HG02759 (cell line): Measurements from ENCODE around the gene JSRP1.

ENCODE experiments used
- ATAC-seq: cut with Tn5 transposase; IDR thresholded peaks from one replicate; pipeline ENCODE4 v1.9.1; 2021; ENCODE audit warnings: mild to moderate bottlenecking, moderate library complexity; ENCODE audit not compliant: unreplicated experiment

The JSRP1 gene

GRCh38 chr19:2219726-2220125 lies 36.5 kb downstream of the JSRP1 start:
- ATAC-seq = no peak

DNA sequence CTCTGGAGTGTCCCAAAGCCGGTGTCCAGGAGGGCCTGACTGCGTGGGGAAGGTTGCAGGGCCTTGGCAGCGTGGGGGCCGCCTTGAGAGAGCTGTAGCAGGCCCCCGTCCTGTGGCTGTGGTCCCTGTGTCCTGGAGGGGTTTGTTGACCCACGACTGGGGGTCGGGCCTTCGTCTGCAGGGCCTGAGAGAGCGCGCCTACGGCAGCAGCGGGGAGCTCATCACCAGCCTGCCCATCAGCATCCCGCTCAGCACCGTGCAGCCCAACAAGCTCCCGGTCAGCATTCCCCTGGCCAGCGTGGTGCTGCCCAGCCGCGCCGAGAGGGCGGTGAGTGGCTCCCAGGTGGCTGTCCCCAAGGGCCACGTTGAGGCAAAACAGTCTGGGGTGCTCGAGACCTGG lies 38.6 kb downstream of the JSRP1 start:
- ATAC-seq = no peak

GRCh38 chr19:2216361-2217225 lies 39.6 kb downstream of the JSRP1 start:
- ATAC-seq = no peak

- no peak for ATAC-seq
Observed at GRCh38 chr19:2215281-2215751, 40.9 kb downstream of the JSRP1 start.

- no peak for ATAC-seq
Observed at GRCh38 chr19:2214251-2214650, 42.0 kb downstream of the JSRP1 start.

- ATAC-seq = no peak
Observed at GRCh38 chr19:2213799-2214198, 42.4 kb downstream of the JSRP1 start.

GRCh38 chr19:2212861-2213711 lies 43.1 kb downstream of the JSRP1 start:
- ATAC-seq = no peak

DNA sequence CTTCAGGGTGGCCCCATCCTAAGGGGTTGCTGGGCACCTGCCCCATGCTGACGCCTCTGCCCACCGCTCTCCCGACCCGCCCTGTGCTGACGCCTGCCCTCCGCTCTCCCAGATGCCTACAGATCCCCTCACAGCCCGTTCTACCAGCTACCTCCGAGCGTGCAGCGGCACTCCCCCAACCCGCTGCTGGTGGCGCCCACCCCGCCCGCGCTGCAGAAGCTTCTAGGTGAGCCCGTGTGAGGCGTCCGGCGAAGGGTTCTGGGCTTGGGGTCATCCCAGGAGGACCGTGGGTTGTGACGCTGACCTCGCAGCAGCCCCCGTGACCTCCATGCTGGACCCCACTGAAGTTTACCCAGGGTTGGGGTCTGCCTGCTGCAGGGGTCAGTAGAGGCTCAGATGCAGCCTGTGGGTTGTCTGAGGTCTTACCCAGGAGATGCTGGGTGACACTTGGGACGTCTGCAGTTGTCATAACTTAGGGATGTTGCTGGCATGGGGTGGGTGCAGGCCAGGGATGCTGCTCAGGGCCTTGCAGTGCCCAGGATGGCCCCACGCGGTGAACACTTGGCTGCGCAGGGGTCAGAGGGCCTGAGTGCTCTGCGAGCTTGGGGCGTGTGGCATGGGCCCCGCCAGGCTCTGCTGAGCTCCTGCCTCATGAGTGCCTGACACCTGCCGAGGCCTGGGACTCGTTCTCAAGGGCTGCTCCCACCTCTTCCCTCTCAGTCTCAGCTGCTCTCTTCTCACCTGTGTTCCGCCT lies 45.1 kb downstream of the JSRP1 start:
- no peak for ATAC-seq

- ATAC-seq = no peak
Observed at GRCh38 chr19:2210206-2210605, 46.0 kb downstream of the JSRP1 start.

DNA sequence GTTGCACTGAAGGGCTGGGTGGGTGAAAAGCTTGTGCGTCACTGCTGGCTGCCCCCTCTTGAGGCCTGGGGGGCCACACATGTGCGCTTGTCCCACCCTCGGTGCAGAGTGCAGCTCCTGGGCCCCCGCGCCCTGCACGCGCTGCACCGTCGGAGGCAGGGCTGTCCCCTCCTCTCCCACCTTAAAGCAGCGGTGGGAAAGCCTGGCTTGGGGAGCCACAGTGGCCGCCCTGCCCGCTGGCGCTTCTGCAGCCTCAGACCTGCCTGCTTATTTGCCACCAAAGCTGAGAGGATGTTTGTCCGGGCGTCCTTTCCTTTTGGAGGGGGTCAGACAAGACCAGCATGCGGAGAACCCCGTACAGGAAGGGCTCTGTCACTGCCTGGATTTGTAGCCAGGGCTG lies 46.8 kb downstream of the JSRP1 start:
- ATAC-seq = no peak

DNA sequence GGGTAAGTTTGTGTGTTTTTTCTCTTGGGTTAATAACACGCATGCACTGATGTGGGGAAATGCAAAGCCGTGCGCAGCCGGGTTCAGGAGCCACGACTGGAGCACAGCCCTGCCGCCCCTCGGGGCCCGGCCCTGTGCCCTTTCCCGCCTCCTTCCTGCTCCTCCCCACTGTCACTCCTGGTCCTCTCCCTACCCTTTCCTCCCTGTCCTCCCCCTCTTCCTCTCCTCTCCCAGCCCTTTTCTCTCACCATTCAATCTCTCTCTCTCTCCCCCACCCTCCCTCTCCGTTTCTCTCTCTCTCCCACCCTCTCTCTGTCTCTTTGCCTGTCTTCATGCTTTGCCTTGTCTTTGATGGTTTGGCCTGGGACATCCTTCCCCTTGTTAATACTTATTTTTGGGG lies 47.2 kb downstream of the JSRP1 start:
- no peak for ATAC-seq

DNA sequence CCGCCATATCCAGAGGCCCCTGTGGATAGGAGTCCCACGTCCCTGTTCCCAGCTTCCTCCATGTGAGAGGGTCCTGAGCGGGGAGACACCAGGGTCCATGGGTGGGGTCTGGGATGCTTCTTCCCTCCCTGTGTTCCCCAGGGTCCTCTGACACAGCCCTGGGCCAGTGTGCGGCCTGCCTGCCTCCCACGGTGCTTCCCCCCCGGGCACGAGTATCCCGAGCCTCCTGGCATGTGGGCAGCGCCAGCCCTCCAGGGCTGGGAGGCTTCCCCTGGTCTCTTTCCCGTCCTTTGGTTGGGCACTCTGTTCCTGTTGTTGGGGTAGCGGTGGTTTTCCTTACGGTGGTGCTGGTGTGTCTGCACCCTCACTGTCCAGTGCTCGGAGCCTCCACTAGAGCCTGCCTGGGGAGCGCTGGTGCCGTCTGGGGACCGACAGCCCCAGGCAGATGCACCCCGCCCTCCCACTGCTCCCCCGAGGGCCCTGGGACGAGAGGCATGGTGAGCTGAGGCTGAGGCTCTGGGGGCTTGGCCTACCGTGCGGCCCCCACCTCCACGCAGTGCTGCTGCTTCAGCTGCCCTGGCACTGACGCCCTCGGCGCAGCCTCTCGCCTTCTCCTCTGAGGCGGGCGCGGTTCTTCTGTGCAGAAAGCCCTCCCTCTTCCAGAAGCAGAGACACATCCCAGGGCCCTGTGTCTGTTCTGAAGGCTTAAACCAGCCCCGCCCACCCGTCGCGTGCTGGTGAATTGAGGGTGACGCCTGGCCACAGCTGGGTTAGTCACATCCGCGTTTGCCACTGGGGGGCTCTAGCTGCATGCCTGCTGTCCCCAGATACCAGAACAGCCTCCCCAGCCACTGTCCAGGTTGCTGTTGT lies 48.0 kb downstream of the JSRP1 start:
- ATAC-seq = no peak

GRCh38 chr19:2207008-2207407 lies 49.2 kb downstream of the JSRP1 start:
- no peak for ATAC-seq

- ATAC-seq = no peak
Observed at GRCh38 chr19:2202366-2202765, 53.9 kb downstream of the JSRP1 start.
